Measurements from ENCODE around the gene EFNB3.

The EFNB3 gene

GRCh38 chr17:7717756-7718350 is 12.9 kb downstream of the EFNB3 start:
- no peak for DNase-seq (ENCODE audit: low spot score)

DNA sequence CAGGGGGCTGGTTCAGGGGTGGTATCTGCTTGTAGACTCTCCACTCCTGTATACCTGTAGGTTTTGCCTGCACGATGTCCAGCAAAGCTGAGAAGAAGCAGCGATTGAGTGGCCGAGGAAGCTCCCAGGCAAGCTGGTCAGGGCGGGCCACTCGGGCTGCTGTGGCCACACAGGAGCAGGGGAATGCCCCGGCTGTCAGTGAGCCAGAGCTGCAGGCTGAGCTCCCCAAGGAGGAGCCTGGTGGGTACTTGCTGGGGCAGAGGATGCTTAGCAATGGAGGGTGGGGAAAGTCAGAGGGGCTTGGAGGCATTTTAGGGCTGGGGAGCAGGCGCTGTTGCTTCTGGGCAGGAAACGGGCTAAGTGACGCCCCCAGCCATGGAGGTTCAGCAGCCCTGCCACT is 14.7 kb downstream of the EFNB3 start:
- DNase-seq (ENCODE audit: low spot score): no peak

GRCh38 chr17:7720125-7720524 is 15.1 kb downstream of the EFNB3 start:
- DNase-seq (ENCODE audit: low spot score): no peak

DNA sequence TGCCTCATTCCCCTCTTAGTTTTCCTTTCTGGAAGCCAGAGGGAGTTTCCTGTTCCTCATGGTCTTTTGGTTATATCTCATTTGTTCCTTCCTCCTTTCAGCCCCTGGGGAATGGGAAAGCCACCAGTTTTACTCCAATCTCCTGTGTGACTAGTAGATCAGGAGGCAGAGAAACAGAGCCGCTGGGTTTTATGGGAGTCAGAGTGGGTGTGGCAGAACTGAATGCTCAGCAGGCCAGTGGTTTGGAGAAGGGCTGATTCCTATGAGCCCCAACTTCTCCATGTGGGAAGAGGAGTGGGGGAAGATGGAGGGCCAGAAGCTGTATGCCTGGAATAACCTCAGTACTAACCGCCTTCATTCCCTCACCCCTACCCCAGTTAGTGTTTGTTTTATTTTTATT is 16.6 kb downstream of the EFNB3 start:
- DNase-seq (ENCODE audit: low spot score): no peak

GRCh38 chr17:7727886-7728285 is 22.9 kb downstream of the EFNB3 start:
- no peak for DNase-seq (ENCODE audit: low spot score)

GRCh38 chr17:7729816-7730215 is 24.8 kb downstream of the EFNB3 start:
- DNase-seq (ENCODE audit: low spot score): no peak

GRCh38 chr17:7732981-7733539 is 28.1 kb downstream of the EFNB3 start:
- no peak for DNase-seq (ENCODE audit: low spot score)

- no peak for DNase-seq (ENCODE audit: low spot score)
Measured at GRCh38 chr17:7737601-7738000, 32.6 kb downstream of the EFNB3 start.

- no peak for DNase-seq (ENCODE audit: low spot score)
Measured at GRCh38 chr17:7739746-7740145, 34.7 kb downstream of the EFNB3 start.

GRCh38 chr17:7740481-7741001 is 35.5 kb downstream of the EFNB3 start:
- no peak for DNase-seq (ENCODE audit: low spot score)

DNA sequence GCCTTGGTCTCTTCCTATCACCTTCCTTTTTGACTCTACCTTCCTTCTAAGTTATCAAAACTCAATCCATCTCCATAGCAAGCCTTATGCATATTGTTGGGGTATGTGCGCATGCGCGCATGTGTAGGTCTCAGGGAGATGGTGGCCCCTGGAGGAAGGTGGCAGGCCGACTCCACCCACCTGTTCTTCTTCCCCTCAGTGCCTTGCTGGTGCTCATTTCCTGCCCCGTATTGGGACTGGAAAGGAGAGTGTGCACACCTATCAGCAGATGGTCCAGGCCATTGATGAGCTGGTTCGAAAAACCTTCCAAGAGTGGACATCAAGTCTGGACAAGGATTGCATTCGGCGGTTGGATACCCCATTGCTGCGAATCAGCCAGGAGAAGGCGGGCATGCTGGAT is 37.7 kb downstream of the EFNB3 start:
- DNase-seq (ENCODE audit: low spot score): peak; percentile 44

DNA sequence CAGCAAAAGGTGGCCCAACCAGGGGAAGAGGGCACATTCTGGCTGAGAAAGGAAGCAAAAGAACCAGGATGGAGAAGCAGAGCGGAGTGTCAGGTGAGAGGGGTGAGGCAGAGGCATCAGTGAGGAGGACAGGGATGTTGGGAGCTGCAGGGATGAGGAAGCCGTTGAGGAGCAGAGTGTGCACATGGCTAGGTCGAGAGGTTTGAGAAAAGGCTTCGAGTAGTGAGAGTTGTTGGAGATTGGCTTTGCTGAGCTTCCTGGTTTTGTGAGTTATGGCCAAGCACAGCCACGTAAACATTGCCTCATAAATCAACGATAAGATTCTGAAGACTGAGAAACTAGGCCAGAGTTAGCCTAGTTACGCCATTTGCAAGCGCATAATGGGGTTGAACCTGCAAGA is 39.4 kb downstream of the EFNB3 start:
- no peak for DNase-seq (ENCODE audit: low spot score)

DNA sequence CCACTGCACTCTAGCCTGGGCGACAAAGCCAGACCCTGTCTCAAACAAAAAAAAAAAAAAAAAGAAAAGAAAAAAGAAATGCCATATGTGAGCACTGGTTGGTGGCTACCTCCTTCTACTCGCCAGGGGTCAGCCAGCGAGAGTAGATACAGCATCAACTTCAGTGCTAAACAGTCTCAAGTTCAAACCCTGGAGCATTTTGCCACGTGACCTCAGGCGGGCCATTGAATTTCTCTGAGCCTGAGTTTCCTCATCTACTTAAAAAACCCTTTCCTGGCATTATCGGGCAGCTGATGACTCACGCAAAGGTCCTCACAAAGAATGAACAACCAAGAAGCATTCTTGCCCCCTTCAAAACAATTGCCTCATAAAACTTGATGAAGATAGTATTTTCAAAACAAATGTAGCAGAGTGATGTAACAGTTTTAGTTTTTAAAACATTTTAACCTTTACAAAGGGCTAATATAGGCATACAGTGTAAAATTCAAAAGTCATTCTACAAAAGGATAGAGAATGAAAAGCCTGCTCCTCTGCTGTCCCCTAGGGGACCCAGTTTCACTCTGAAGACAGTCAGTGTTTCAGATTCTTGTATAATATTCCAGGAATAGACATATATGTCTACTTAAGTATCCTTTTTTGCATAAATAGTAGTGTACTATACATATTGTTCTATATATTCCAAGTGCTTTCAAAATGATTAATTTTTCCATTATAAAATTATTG is 40.9 kb downstream of the EFNB3 start:
- no peak for DNase-seq (ENCODE audit: low spot score)

- no peak for DNase-seq (ENCODE audit: low spot score)
Measured at GRCh38 chr17:7747635-7748071, 42.7 kb downstream of the EFNB3 start.

GRCh38 chr17:7748076-7748775 is 43.2 kb downstream of the EFNB3 start:
- DNase-seq (ENCODE audit: low spot score): no peak

GRCh38 chr17:7750321-7750821 is 45.4 kb downstream of the EFNB3 start:
- DNase-seq (ENCODE audit: low spot score): no peak

- no peak for DNase-seq (ENCODE audit: low spot score)
Measured at GRCh38 chr17:7754656-7755055, 49.7 kb downstream of the EFNB3 start.

GRCh38 chr17:7755095-7755890 is 50.3 kb downstream of the EFNB3 start:
- DNase-seq (ENCODE audit: low spot score): no peak

DNA sequence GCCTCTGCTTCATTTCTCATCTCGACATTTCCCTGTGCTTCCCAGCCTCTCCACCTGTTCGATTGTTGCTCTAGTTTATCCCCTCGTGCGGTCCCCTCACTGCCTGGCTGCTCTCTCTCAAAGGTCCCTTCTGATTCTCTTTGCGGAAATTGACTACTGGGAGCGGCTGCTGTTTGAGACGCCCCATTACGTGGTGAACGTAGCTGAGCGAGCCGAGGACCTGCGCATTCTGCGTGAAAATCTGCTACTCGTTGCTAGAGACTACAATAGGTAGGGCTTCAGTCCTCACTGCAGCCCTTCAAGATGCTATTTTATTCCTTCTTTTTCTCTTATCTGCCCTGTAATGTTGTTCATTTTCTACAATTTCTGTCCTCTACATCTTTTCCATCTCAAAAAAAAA is 52.0 kb downstream of the EFNB3 start:
- no peak for DNase-seq (ENCODE audit: low spot score)

Data from SK-N-DZ (cell line).